HG03460 (cell line): ENCODE measurements around the gene INPP5B.

Experiments used
- ATAC-seq: cut with Tn5 transposase; IDR thresholded peaks from one replicate; pipeline ENCODE4 v1.9.1; 2021; ENCODE audit not compliant: unreplicated experiment

Gene INPP5B

DNA sequence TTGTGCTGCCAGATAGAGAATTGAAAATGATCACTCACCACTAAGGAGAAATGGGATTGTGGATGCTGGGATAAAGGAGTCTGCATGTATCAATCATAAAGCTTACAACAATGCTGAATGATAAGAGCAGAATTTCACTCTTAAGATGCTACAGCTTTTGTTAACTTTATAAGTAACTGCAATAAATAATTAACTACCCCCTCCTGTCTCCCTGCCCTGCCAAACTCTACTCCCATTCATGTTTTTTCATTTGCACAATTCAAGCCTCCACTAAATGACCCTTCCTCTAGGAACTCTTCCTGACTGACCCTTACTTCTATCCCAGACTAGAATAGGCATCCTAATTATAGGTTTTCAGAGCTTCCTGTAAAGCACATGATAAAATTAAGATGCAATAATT is 102.3 kb downstream of the INPP5B start:
- ATAC-seq, result no peak

DNA sequence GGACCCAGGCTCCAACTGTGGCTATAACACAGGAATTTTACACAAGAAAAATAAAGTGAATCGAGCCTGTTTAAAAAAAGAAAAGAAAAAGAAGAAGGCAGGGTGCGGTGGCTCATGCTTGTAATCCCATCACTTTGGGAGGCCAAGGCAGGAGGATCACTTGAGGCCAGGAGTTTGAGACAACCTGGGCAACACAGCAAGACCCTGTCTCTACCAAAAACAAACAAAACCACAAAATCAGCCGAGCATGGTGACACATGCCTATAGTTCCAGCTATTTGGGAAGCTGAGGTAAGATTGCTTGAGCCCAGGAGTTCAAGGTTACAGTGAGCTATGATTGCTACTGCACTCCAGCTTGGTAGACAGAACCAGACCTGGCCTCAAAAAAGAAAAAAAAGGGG is 105.2 kb downstream of the INPP5B start:
- ATAC-seq, result no peak

DNA sequence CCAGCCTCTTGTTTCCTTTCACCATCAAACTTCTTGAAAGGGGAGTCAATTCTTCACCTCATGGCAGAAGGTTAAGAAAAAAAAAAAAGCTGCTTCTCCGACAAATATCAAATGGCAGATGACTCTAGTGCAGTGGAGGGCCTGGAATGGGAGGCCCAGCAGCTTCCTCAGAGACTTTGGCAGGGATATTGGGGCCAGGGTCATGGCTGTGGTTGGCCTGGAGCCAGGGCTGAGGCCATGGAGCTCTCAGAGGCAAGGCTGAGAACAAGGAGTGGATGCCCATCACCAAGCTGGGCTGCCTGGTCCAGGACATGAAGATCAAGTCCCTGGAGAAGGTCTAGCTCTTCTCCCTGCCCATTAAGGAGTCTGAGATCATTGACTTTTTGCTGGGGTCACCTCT is 106.1 kb downstream of the INPP5B start:
- ATAC-seq, result no peak

DNA sequence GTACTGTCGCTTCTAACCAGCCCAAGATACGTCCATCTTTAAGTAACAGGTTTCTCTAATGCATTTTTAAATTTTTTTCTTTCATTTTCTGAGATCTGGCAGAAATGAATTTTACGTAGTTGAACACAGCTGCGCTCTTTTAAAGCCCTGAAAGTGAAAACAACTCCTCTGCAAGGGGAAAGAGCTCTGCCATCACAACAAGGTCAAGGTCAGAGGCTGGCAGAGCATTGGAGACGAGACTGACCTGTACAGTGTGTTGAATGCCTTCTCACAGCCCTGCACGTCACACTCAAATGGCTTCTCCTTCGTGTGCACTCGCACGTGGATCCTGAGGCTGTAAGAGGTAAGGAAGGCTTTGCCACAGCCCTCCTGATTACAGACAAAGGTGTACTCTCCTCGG is 107.2 kb downstream of the INPP5B start:
- ATAC-seq, result no peak

DNA sequence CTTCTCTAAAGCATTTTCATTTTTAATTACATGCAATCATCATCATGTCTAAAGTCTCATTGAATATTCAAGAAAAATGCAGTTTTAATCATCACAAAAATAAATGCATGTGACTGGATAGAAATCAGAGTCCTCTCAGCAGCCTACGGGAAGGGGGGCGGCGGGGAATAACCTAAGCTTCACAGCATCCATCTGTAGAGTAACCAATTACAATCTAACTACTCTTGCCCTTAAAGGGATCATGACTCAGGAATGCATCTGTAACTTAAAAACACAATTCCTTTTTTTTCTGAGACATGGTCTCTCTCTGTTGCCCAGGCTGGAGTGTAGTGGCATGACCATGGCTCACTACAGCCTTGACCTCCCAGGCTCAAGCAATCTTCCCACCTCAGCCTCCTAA is 110.1 kb downstream of the INPP5B start:
- no peak for ATAC-seq

DNA sequence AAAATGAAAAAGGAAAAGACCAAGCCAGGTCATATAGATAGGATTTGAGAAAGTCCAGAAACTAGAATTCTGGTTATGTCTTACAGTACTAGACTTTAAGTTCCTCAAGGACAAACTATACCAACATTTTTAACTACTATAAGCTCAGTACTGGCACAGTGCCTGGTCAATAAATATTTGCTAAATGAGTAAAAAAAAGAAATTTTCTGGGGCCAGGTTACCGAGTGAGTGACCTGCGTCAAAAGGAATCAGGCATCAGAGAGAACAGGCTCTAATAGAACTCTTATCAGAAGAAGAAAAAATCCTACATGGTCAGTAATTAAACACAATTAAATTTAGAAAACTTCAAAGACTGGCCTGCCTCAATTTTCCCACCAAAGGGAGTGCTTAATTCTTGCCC is 115.0 kb downstream of the INPP5B start:
- no peak for ATAC-seq

DNA sequence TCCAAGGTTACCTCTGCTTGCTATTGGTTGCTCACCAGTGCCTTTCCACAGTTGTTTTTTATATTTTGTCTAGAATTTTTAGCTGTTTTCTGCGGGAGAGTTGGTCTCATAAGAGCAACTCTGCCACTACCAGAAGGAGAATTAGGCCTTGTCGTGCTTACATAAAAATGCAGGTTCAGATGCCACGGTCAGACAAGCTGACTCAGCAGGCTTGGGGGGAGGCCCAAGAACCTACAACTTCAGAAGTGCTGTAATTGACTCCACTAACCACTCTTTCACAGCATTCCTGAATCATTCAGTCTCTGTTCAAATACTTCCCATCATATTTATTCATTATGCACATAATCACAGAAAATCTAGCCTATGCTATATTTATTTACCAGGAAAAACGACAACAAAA is 115.7 kb downstream of the INPP5B start:
- ATAC-seq, result no peak

DNA sequence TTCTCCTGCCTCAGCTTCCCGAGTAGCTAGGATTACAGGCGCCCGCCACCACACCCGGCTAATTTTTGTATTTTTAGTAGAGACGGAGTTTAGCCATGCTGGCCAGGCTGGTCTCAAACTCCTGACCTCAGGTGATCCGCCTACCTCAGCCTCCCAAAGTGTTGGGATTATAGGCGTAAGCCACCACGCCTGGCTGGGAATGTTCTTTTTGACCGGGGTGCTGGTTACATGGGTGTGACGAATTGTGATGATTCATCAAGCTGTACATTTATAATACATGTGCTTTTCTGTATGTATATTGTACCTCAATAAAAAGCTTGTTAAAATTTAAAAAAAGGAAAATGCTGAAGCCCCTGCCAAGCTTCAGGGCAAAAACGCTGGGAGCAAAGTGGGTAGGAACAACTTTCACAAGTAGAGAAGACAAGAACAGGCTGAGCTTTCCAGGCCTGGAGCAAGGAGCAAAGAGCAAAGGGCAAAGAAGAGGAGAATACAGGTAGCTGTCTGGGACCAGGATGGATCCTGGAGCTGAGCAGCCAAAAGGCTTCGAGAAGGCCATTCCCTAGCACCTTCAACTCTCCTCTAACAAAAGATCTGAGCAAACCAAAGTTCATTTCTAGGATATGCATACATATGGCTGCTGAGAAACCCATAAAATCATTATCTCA is 118.3 kb downstream of the INPP5B start:
- ATAC-seq, result no peak

DNA sequence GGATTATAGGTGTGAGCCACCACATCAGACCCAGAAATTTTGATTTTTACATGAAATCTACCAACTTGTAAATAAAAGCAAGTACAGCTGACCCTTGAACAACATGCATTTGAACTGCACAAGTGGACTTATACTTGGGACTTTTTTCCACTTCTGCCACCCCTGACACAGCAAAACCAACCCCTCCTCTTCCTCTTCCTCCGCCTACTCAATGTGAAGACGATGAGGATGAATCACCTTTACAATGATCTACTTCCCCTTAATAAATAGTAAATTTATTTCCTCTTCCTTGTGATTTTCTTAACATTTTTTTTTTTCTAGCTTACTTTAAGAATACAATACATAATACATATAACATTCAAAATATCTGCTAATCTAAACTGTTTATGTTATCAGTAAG is 121.3 kb downstream of the INPP5B start:
- ATAC-seq, result no peak

DNA sequence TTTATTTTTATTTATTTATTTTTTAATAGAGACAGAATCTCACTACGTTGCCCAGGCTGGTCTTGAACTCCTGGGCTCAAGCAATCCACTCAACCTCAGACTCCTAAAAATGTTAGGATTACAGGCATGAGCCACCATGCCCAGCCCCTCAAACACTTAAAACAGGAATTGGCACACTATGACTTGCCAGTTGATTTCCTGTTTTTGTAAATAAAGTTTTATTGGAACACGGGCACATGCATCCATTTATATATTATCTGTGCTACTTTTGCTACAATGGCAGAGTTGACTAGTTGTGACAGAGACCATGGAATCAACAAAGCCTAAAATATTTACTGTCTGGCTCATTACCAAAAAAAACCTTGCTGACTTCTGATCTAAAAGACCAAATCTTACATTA is 122.9 kb downstream of the INPP5B start:
- ATAC-seq, result no peak

DNA sequence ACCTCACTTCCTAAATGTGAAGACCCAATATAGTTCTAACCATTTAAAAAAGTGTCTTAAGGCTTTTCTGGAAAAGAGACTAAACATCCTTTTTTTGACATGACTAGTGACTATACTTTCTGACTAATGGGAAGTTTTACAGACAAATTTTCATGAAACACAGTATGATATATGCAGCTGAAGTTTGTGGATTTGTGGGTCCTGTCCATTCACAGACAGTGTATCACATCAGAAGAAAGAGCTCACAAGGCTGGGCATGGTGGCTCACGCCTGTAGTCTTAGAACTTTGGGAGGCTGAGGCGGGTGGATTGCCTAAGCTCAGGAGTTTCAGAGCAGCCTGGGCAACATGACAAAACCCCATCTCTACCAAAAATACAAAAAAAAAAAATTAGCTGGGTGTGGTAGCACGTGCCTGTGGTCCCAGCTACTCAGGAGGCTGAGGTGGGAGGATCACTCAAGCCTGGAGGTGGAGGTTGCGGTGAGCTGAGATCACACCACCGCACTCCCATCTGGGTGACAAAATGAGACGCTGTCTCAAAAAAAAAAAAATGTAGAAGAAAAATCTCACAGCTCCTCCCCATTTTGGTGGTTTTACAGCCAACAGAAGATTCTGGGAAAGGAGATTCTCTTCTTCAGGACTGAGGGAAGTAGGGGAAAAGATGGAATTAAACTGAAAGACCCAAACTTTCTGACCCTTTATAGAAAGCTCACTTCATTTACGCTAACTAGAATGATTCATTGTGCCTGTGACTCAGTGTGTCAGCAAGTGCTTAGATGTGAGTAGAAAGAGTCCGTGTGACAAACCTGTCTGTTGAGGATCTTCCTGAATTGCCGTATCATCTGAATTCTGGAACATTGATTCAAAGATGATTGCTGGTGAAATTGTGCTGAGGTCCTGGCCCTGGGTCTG is 123.7 kb downstream of the INPP5B start:
- ATAC-seq, result no peak

DNA sequence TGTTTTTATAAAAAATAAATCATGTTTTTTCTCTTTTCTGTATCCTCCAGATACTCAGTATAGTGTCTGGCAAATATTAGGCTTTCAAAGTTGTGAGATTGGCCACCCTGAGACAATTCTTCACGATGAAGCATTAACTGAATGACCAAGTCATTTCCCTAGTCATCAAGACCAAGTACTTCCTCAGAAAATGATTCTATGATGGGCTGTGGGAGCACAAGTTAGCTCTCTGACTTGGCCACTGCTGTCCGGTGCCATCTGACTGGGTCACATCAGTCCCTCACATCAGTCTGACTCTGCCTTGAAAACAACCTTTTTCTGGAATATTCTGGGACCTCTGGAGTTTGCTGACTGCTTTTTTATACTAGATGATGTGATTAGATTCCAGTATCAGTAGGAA is 125.4 kb downstream of the INPP5B start:
- ATAC-seq, result no peak

DNA sequence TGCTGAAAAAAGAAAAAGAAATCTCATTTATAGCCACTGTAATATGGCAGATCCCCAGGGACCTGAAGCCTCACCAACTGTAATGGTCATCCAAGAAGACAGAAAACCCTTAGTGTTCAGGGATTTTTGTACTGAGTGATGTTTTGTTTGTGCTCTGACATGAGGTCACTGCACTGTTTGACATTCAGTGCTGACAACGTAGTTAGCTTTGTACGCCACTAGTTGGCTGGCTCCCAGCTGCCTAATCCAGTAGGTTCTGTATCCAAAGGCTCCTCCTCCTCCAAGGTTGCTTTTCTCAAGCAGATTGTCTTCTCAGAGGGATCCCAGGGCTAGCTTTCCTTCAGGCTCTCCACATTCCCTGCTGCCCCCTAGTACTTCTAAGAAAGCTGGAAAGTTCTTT is 129.4 kb downstream of the INPP5B start:
- ATAC-seq, result no peak

DNA sequence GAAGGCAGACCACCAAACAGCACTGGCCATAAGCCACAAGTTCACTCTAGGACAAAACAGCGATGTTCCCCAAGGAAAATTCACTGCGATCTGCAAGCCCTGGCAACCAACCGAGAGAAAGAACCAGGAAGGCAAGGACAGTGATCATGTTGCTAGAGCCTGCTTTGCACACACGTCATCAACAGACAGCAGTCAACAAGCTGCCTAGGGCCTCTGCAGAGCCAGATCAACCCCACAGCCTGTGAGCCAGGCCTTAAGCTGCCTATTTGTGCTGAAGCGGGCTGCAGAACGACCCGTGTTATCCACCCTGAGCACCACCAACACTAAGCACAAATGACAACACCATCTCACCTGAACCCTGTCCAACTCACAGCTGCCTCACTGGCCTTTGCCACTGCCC is 132.6 kb downstream of the INPP5B start:
- ATAC-seq, result no peak

DNA sequence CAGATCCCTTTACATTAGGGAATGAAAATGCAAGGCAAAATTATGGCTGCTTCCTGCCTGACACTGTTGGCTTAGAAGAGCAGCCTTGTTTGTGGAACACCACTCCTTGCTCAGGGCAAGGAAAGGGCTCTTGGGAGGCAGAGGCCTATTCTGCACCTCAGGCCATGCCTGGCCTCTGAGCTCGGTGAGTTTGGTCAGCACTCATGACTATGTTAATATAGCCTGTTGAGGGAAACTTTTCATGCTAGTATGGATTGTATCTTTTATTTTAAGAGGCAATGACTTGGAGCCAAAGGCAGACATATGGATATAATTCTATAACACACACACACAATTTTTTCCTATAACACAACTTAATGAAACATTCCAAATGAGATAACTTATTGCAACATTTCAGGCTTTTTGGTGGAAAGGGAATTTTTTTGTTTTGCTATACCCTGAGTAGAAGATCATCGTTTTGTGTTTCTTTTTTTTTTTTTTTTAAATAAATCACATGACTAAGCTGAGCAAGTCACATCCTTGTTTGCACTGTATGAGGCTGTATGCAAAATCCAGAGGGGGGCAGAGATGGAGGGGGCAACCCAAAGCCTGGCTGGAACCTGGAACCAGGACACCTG is 133.2 kb downstream of the INPP5B start:
- no peak for ATAC-seq

DNA sequence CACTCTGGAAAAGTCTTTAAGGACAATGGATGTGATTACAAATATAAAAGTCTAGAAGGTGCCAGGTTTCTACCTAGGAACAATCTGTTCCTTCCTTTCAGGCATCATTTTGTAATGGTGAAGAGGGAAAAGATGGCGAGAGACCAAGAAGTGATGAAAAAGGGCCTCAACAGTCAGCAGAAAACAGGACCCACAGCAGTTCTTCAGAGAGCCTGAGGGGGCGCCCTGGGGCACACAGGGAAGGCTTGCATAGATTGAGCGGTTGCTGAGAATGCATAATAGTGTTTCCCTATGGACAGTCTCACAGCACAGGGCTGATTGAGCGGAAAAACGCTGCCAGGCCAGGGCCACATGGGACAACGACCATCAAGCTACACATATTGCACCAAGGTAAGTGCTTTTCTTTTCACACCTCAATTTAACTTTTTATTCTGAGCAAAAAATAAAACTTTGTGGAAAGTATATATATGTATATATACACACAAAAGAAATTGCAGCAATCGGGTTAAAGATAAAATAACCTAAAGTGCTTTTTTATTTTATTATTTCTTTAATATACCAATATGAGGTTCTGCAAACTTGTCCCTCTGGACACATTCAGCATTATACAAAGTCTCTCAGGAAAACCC is 135.7 kb downstream of the INPP5B start:
- no peak for ATAC-seq
